T-helper 17 cell (primary cell): Measurements from ENCODE around the gene LRMDA. TPM values are rescaled to one million over a fixed set of nuclear protein-coding genes. Genes with fewer than 3 reads are reported as not detected.

Experiments
- ATAC-seq: fragments of 150-1000 bp; cut with Tn5 transposase; 2 replicates; pipeline ENCODE4 v1.10.0; 2021; ENCODE audit warnings: mild to moderate bottlenecking, moderate library complexity
- DNase-seq, 3 donors: peaks; one replicate each; pipeline versions ENCODE4 v3.0.0 to v3.0.0-alpha.2; 2020 to 2021
- H3K9me3 ChIP-seq: one replicate; pipeline ENCODE4 v1.7.0; 2013; ENCODE audit warnings: low read length, mild to moderate bottlenecking; ENCODE audit not compliant: control insufficient read depth, poor library complexity, severe bottlenecking
- H3K27ac Mint-ChIP-seq: one replicate; pipeline ENCODE4 v1.8.0; 2022; ENCODE audit warnings: mild to moderate bottlenecking, moderate library complexity, mixed read lengths
- H3K27me3 Mint-ChIP-seq: one replicate; pipeline ENCODE4 v1.8.0; 2022; ENCODE audit warnings: mixed read lengths
- H3K36me3 Mint-ChIP-seq: one replicate; pipeline ENCODE4 v1.8.0; 2022; ENCODE audit warnings: low read depth, mixed read lengths
- H3K4me1 Mint-ChIP-seq: one replicate; pipeline ENCODE4 v1.8.0; 2022; ENCODE audit warnings: mild to moderate bottlenecking, mixed read lengths
- H3K4me3 Mint-ChIP-seq: one replicate; pipeline ENCODE4 v1.8.0; 2022; ENCODE audit warnings: mild to moderate bottlenecking, moderate library complexity, mixed read lengths
- total RNA-seq, 4 donors: library from RNA in 2 of 4; stranded (reverse) in 2 of 4; gene quantifications; one replicate each; pipeline ENCODE4 v1.2.3 and lab custom pipeline; 2022 to 2026

Gene LRMDA
- total RNA-seq, 2 donors from 2014 or later, result not detected

DNA sequence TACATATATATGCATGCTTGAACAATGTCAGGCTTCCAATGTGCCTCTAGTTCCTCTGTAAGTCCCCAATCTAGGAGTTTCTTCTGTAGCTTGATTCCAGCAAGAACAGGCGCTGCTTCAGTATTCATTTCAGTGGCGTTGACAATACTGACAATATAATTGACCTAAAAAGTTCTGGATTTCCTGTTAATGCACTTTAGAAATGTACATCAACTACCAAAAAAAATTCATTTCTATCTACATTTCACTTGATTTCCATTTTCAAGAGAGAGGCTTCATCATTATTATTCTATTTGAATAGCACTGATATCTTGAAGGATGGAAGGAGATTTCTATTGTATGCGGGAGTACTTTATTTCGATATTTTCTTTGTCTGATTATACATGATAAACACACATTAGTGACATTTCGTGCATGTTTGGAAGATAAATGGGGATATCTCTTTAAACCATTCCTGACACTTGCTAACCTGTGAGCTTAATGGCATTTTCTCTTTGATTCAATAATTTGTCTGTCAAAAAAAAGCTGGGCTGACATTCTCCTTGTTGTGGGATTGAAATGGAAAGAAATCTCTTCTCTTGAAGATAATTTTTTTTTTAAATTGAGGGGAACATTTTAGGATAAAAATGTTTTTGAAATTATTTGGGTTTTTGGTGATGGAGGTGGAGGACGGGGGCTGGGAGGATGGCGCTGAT is 568.2 kb downstream of the LRMDA start:
- no peak for DNase-seq
- H3K27ac Mint-ChIP-seq, result no peak overlapping the region
- H3K9me3 ChIP-seq, result no peaks in the 10 kb centered on the region
- ATAC-seq, result no peak
- no peaks in the 10 kb centered on the region for H3K4me1 Mint-ChIP-seq
- no peaks in the 10 kb centered on the region for H3K36me3 Mint-ChIP-seq
- H3K4me3 Mint-ChIP-seq, result no peak overlapping the region
- peaks cover 11% of the 10 kb centered on the region for H3K27me3 Mint-ChIP-seq

GRCh38 chr10:76000550-76000949 is 569.1 kb downstream of the LRMDA start:
- no peak overlapping the region for H3K4me3 Mint-ChIP-seq

GRCh38 chr10:76001019-76001418 is 569.6 kb downstream of the LRMDA start:
- H3K9me3 ChIP-seq, result no peaks in the 10 kb centered on the region
- ATAC-seq (no peak), DNase-seq (no peak)
- Mint-ChIP-seq H3K27ac (no peak overlapping the region), H3K4me1 (no peaks in the 10 kb centered on the region), H3K4me3 (no peak overlapping the region), H3K36me3 (no peaks in the 10 kb centered on the region), H3K27me3 (peaks cover 11% of the 10 kb centered on the region)

More at GRCh38 chr10:76000550-76000949, 569.1 kb downstream of the LRMDA start:
- ATAC-seq, result no peak
- Mint-ChIP-seq H3K27ac (no peak overlapping the region), H3K27me3 (peaks cover 11% of the 10 kb centered on the region), H3K36me3 (no peaks in the 10 kb centered on the region), H3K4me1 (no peaks in the 10 kb centered on the region)
- no peaks in the 10 kb centered on the region for H3K9me3 ChIP-seq
- DNase-seq, result no peak

GRCh38 chr10:76001461-76001860 is 570.0 kb downstream of the LRMDA start:
- ATAC-seq (no peak), DNase-seq (no peak)
- H3K36me3 Mint-ChIP-seq, result no peaks in the 10 kb centered on the region
- no peak overlapping the region for H3K27ac Mint-ChIP-seq
- H3K4me3 Mint-ChIP-seq, result no peak overlapping the region
- H3K4me1 Mint-ChIP-seq, result no peaks in the 10 kb centered on the region
- peaks cover 11% of the 10 kb centered on the region for H3K27me3 Mint-ChIP-seq
- H3K9me3 ChIP-seq, result no peaks in the 10 kb centered on the region

- H3K27ac Mint-ChIP-seq, result no peak overlapping the region
Observed at GRCh38 chr10:76002262-76002854, 570.9 kb downstream of the LRMDA start.

GRCh38 chr10:76007667-76008181 is 576.3 kb downstream of the LRMDA start:
- no peaks in the 10 kb centered on the region for H3K9me3 ChIP-seq
- Mint-ChIP-seq H3K27ac (no peak overlapping the region), H3K4me3 (no peak overlapping the region), H3K4me1 (no peaks in the 10 kb centered on the region), H3K27me3 (peaks cover 14% of the 10 kb centered on the region), H3K36me3 (no peaks in the 10 kb centered on the region)
- DNase-seq (no peak), ATAC-seq (no peak)

More at GRCh38 chr10:76002262-76002854, 570.9 kb downstream of the LRMDA start:
- no peaks in the 10 kb centered on the region for H3K9me3 ChIP-seq
- Mint-ChIP-seq H3K4me1 (no peaks in the 10 kb centered on the region), H3K4me3 (no peak overlapping the region), H3K36me3 (no peaks in the 10 kb centered on the region), H3K27me3 (peaks cover 13% of the 10 kb centered on the region)
- DNase-seq (no peak), ATAC-seq (no peak)

- Mint-ChIP-seq H3K4me3 (no peak overlapping the region), H3K4me1 (no peaks in the 10 kb centered on the region), H3K27ac (no peak overlapping the region), H3K36me3 (no peaks in the 10 kb centered on the region), H3K27me3 (peaks cover 14% of the 10 kb centered on the region)
- ATAC-seq (no peak), DNase-seq (no peak)
- no peaks in the 10 kb centered on the region for H3K9me3 ChIP-seq
Observed at GRCh38 chr10:76009531-76009930, 578.1 kb downstream of the LRMDA start.

- H3K36me3 Mint-ChIP-seq, result no peaks in the 10 kb centered on the region
- DNase-seq (no peak), ATAC-seq (no peak)
- H3K27me3 Mint-ChIP-seq, result peaks cover 14% of the 10 kb centered on the region
- H3K27ac Mint-ChIP-seq, result no peak overlapping the region
- H3K4me3 Mint-ChIP-seq, result no peak overlapping the region
- H3K9me3 ChIP-seq, result no peaks in the 10 kb centered on the region
- no peaks in the 10 kb centered on the region for H3K4me1 Mint-ChIP-seq
Observed at GRCh38 chr10:76010703-76011102, 579.3 kb downstream of the LRMDA start.

GRCh38 chr10:76012716-76013327 is 581.4 kb downstream of the LRMDA start:
- no peak overlapping the region for H3K27ac Mint-ChIP-seq
- H3K9me3 ChIP-seq, result no peaks in the 10 kb centered on the region
- H3K4me3 Mint-ChIP-seq, result no peak overlapping the region
- H3K36me3 Mint-ChIP-seq, result no peaks in the 10 kb centered on the region
- no peaks in the 10 kb centered on the region for H3K4me1 Mint-ChIP-seq
- no peak for ATAC-seq
- DNase-seq, result no peak
- peaks cover 9% of the 10 kb centered on the region for H3K27me3 Mint-ChIP-seq

- H3K9me3 ChIP-seq, result no peaks in the 10 kb centered on the region
- Mint-ChIP-seq H3K27me3 (peaks cover 9% of the 10 kb centered on the region), H3K27ac (no peak overlapping the region), H3K4me1 (no peaks in the 10 kb centered on the region), H3K4me3 (no peak overlapping the region), H3K36me3 (no peaks in the 10 kb centered on the region)
- DNase-seq, result no peak
- no peak for ATAC-seq
Observed at GRCh38 chr10:76015245-76015644, 583.8 kb downstream of the LRMDA start.

DNA sequence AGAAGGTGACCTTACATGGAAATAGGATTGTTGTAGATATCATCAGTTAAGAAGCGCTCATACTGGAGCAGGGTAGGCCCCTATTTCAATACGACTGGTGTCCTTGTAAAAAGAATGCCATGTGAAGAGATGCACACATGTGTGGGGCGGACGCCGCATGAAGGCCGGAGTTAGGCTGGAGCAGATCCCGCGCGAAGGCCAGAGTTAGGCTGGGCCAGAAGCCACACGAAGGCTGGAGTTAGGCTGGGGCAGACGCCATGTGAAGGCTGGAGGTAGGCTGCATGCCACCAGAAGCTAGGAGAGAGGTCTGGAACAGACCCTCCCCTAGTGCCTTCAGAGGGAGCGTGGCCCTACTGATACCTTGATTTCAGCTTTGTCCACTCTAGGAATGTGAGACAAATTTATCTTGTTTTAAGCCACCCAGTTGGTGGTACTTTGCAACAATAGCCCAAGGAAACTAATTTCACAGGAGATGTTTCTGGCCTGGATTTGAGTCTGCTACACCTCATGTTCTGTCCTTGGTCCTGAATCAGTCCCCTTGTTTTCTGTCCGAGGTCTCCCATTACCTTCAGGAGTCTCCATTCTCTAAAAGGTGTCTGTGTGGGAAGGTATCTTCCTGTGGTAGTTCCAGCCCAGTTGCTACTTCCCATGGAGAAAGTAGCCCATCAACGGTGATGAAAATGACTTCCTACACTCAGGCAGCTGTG is 585.8 kb downstream of the LRMDA start:
- Mint-ChIP-seq H3K4me1 (no peaks in the 10 kb centered on the region), H3K27me3 (no peaks in the 10 kb centered on the region), H3K27ac (no peak overlapping the region), H3K36me3 (no peaks in the 10 kb centered on the region), H3K4me3 (no peak overlapping the region)
- H3K9me3 ChIP-seq, result no peaks in the 10 kb centered on the region
- no peak for ATAC-seq
- DNase-seq, result no peak

GRCh38 chr10:76017733-76018433 is 586.5 kb downstream of the LRMDA start:
- Mint-ChIP-seq H3K27me3 (no peaks in the 10 kb centered on the region), H3K4me3 (no peak overlapping the region), H3K27ac (no peak overlapping the region), H3K36me3 (no peaks in the 10 kb centered on the region), H3K4me1 (no peaks in the 10 kb centered on the region)
- DNase-seq (no peak), ATAC-seq (no peak)
- no peaks in the 10 kb centered on the region for H3K9me3 ChIP-seq

GRCh38 chr10:76020630-76021029 is 589.2 kb downstream of the LRMDA start:
- Mint-ChIP-seq H3K27me3 (no peaks in the 10 kb centered on the region), H3K36me3 (no peaks in the 10 kb centered on the region), H3K27ac (no peak overlapping the region), H3K4me3 (no peak overlapping the region), H3K4me1 (no peaks in the 10 kb centered on the region)
- no peaks in the 10 kb centered on the region for H3K9me3 ChIP-seq
- DNase-seq (no peak), ATAC-seq (no peak)
